Measurements from ENCODE around the gene CCDC7. TPM values are rescaled to one million over a fixed set of nuclear protein-coding genes. Genes with fewer than 3 reads are reported as not detected.

The CCDC7 gene
- total RNA-seq, 1 experiment from 2014 or later = 4.0 TPM

DNA sequence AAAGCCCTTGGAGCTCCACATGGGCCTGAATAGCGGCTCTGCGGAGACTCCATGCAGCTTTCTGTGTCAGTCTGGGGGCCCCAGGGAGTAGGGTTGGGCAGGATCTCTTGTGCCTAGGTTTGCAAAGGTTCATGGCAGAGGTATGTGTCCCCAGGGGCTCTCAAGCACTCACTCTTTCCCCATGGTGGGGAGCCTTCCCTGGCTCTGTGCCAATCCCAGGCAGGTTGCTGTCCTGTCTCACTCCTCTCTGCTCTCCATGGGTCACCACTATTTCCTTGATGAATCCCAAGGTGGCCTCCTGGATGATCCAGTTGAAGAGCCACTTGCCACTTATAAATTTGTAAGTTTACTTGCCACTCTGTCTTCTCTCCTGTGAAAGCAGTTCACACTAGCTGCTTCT, 238.4 kb downstream of the CCDC7 start:
- no peak overlapping the region for H3K4me2 ChIP-seq (ENCODE audit: low read length)
- no peak overlapping the region for H3K9ac ChIP-seq (ENCODE audit: low read length)
- no peak for ATAC-seq
- no peak for DNase-seq (ENCODE audit: low read depth, low spot score)
- ChIA-PET CTCF (no interaction called here), RAD21 (ENCODE audit: low non-redundant PET in 1 of 2, low total read pairs in 2 of 2, uncharacterized antibody in 2 of 2, unreplicated experiment in 2 of 2) (no interaction called here), POLR2A (no interaction called here)
- no peak overlapping the region for H3K27ac ChIP-seq (ENCODE audit: low read depth, low read length)
- no peaks in the 10 kb centered on the region for H3K79me2 ChIP-seq (ENCODE audit: insufficient read depth, low read length)
- H3K36me3 ChIP-seq (ENCODE audit: control insufficient read depth in 1 of 2, insufficient read depth in 2 of 2, low read length in 2 of 2) = no peaks in the 10 kb centered on the region
- intact Hi-C loops (cut with micrococcal nuclease) = no loop called here
- H3K27me3 ChIP-seq (ENCODE audit: insufficient read depth, low read length) = no peaks in the 10 kb centered on the region
- no peak overlapping the region for H2AFZ ChIP-seq (ENCODE audit: low read depth, low read length, poor library complexity, severe bottlenecking)
- TF ChIP-seq, protein P1, sequence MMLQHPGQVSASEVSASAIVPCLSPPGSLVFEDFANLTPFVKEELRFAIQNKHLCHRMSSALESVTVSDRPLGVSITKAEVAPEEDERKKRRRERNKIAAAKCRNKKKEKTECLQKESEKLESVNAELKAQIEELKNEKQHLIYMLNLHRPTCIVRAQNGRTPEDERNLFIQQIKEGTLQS (IDR thresholded peaks at IDR 0.05) = no peak
- no peak for TF ChIP-seq EZH2 (IDR thresholded peaks at IDR 0.05)
- no peak for TF ChIP-seq ZNF274 (IDR thresholded peaks at IDR 0.05; ENCODE audit: low read depth, low read length)
- no peak for TF ChIP-seq FOSL1 (IDR thresholded peaks at IDR 0.05; ENCODE audit: low read depth)
- TF ChIP-seq TCF7L2 (IDR thresholded peaks at IDR 0.05; ENCODE audit: borderline replicate concordance, extremely low read depth, insufficient read depth, insufficient read length) = no peak
- no peak for TF ChIP-seq YY1 (IDR thresholded peaks at IDR 0.05; ENCODE audit: extremely low read depth, insufficient replicate concordance, low read depth, low read length)
- no peak for TF ChIP-seq CEBPB (IDR thresholded peaks at IDR 0.05; ENCODE audit: low read depth)
- no peak for TF ChIP-seq CBX3 (IDR thresholded peaks at IDR 0.05; ENCODE audit: low read depth)
- TF ChIP-seq RAD21 (IDR thresholded peaks at IDR 0.05; ENCODE audit: low read depth) = no peak
- no peak for TF ChIP-seq EZH2phosphoT487 (IDR thresholded peaks at IDR 0.05; ENCODE audit: borderline replicate concordance)
- no peak for TF ChIP-seq EGR1 (IDR thresholded peaks at IDR 0.05; ENCODE audit: low read depth)
- TF ChIP-seq, protein P2, sequence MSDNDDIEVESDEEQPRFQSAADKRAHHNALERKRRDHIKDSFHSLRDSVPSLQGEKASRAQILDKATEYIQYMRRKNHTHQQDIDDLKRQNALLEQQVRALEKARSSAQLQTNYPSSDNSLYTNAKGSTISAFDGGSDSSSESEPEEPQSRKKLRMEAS (IDR thresholded peaks at IDR 0.05) = no peak
- TF ChIP-seq, protein P3, sequence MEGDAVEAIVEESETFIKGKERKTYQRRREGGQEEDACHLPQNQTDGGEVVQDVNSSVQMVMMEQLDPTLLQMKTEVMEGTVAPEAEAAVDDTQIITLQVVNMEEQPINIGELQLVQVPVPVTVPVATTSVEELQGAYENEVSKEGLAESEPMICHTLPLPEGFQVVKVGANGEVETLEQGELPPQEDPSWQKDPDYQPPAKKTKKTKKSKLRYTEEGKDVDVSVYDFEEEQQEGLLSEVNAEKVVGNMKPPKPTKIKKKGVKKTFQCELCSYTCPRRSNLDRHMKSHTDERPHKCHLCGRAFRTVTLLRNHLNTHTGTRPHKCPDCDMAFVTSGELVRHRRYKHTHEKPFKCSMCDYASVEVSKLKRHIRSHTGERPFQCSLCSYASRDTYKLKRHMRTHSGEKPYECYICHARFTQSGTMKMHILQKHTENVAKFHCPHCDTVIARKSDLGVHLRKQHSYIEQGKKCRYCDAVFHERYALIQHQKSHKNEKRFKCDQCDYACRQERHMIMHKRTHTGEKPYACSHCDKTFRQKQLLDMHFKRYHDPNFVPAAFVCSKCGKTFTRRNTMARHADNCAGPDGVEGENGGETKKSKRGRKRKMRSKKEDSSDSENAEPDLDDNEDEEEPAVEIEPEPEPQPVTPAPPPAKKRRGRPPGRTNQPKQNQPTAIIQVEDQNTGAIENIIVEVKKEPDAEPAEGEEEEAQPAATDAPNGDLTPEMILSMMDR (IDR thresholded peaks at IDR 0.05 in 2 of 3, conservative IDR thresholded peaks at IDR 0.05 in 1 of 3; ENCODE audit: borderline replicate concordance in 1 of 3, insufficient read depth in 1 of 3, low read depth in 2 of 3, low read length in 2 of 3) = no peak
- TF ChIP-seq POLR2AphosphoS5 (IDR thresholded peaks at IDR 0.05; ENCODE audit: low read depth, low read length) = no peak
- TF ChIP-seq, protein P4, sequence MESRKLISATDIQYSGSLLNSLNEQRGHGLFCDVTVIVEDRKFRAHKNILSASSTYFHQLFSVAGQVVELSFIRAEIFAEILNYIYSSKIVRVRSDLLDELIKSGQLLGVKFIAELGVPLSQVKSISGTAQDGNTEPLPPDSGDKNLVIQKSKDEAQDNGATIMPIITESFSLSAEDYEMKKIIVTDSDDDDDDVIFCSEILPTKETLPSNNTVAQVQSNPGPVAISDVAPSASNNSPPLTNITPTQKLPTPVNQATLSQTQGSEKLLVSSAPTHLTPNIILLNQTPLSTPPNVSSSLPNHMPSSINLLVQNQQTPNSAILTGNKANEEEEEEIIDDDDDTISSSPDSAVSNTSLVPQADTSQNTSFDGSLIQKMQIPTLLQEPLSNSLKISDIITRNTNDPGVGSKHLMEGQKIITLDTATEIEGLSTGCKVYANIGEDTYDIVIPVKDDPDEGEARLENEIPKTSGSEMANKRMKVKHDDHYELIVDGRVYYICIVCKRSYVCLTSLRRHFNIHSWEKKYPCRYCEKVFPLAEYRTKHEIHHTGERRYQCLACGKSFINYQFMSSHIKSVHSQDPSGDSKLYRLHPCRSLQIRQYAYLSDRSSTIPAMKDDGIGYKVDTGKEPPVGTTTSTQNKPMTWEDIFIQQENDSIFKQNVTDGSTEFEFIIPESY (IDR thresholded peaks at IDR 0.05; ENCODE audit: extremely low read depth, insufficient replicate concordance, low read length) = no peak
- no peak for TF ChIP-seq POLR2A (IDR thresholded peaks at IDR 0.05; ENCODE audit: borderline replicate concordance, extremely low read depth, insufficient read depth, insufficient read length)
- TF ChIP-seq, protein P5, sequence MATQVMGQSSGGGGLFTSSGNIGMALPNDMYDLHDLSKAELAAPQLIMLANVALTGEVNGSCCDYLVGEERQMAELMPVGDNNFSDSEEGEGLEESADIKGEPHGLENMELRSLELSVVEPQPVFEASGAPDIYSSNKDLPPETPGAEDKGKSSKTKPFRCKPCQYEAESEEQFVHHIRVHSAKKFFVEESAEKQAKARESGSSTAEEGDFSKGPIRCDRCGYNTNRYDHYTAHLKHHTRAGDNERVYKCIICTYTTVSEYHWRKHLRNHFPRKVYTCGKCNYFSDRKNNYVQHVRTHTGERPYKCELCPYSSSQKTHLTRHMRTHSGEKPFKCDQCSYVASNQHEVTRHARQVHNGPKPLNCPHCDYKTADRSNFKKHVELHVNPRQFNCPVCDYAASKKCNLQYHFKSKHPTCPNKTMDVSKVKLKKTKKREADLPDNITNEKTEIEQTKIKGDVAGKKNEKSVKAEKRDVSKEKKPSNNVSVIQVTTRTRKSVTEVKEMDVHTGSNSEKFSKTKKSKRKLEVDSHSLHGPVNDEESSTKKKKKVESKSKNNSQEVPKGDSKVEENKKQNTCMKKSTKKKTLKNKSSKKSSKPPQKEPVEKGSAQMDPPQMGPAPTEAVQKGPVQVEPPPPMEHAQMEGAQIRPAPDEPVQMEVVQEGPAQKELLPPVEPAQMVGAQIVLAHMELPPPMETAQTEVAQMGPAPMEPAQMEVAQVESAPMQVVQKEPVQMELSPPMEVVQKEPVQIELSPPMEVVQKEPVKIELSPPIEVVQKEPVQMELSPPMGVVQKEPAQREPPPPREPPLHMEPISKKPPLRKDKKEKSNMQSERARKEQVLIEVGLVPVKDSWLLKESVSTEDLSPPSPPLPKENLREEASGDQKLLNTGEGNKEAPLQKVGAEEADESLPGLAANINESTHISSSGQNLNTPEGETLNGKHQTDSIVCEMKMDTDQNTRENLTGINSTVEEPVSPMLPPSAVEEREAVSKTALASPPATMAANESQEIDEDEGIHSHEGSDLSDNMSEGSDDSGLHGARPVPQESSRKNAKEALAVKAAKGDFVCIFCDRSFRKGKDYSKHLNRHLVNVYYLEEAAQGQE (IDR thresholded peaks at IDR 0.05; ENCODE audit: low read depth) = no peak
- TF ChIP-seq JUND (IDR thresholded peaks at IDR 0.05) = no peak
- no peak for TF ChIP-seq SIN3A (IDR thresholded peaks at IDR 0.05; ENCODE audit: low read depth)
- no peak for TF ChIP-seq ZFX (IDR thresholded peaks at IDR 0.05)
- no TSS peak for BruUV-seq (replicated peaks)
- H4K20me1 ChIP-seq (ENCODE audit: insufficient read depth) = no peaks in the 10 kb centered on the region
- peaks cover 0 to 7% of the 10 kb centered on the region in 2 experiments; a peak in 1 of 4 replicates for H3K4me1 ChIP-seq (ENCODE audit: control insufficient read depth in 1 of 2, insufficient read depth in 2 of 2, low read length in 2 of 2)
- H3K4me3 ChIP-seq (replicated peaks in 1 of 2; ENCODE audit: low read depth in 1 of 2, low read length in 2 of 2) = no peak overlapping the region
- no peaks in the 10 kb centered on the region for H3K9me3 ChIP-seq (ENCODE audit: control insufficient read depth in 1 of 2, insufficient read depth in 1 of 2, low read depth in 1 of 2, low read length in 2 of 2)
- no peaks in the 10 kb centered on the region for H3K9me2 ChIP-seq (ENCODE audit: insufficient read depth)
